Activated B cell treated with CpG ODN at 0.5 μM for 24 hours (primary cell): ENCODE data around the gene RFNG. TPM values are rescaled to one million over a fixed set of nuclear protein-coding genes. Genes with fewer than 3 reads are reported as not detected.

Source experiments
- ATAC-seq: fragments of 200-7000 bp; cut with Tn5 transposase; one replicate; pipeline ENCODE4 v1.10.0; 2021; ENCODE audit warnings: low read depth, mild to moderate bottlenecking, moderate library complexity
- CTCF ChIA-PET: fragments of 350-600 bp; sonication (Branson Sonifier 250); formaldehyde crosslinking; loops from one replicate; lab custom pipeline; 2021; ENCODE audit warnings: antibody characterized with exemption; lab: Charles Lee
- POLR2A ChIA-PET: fragments of 350-600 bp; sonication (Branson Sonifier 250); formaldehyde crosslinking; loops from one replicate; lab custom pipeline; 2021; ENCODE audit warnings: antibody characterized with exemption; lab: Charles Lee
- DNase-seq: peaks from one replicate; pipeline ENCODE4 v3.0.0; 2022
- H3K27ac Mint-ChIP-seq: one replicate; pipeline ENCODE4 v1.8.0; 2020; ENCODE audit warnings: mixed read lengths
- H3K27me3 Mint-ChIP-seq: one replicate; pipeline ENCODE4 v1.8.0; 2021; ENCODE audit warnings: mixed read lengths
- H3K36me3 Mint-ChIP-seq: one replicate; pipeline ENCODE4 v1.8.0; 2021; ENCODE audit warnings: low read depth, mixed read lengths
- H3K4me1 Mint-ChIP-seq: one replicate; pipeline ENCODE4 v1.8.0; 2021; ENCODE audit warnings: mixed read lengths
- H3K4me3 Mint-ChIP-seq: one replicate; pipeline ENCODE4 v1.8.0; 2020; ENCODE audit warnings: mild to moderate bottlenecking, mixed read lengths
- H3K9me3 Mint-ChIP-seq: one replicate; pipeline ENCODE4 v1.8.0; 2020; ENCODE audit warnings: mixed read lengths
- CTCF ChIP-seq: fragments of 200-600 bp; IDR thresholded peaks from one replicate; pipeline ENCODE4 v1.8.0; 2022; ENCODE audit warnings: antibody characterized with exemption, mild to moderate bottlenecking
- intact Hi-C: fragments of 100-400 bp; cut with micrococcal nuclease; formaldehyde crosslinking; loops from one replicate; pipeline ENCODE4 v1.15.1; 2024
- total RNA-seq: library from RNA; stranded (reverse); gene quantifications from 2 replicates; pipeline ENCODE4 v1.2.3, GENCODE V29; 2022

The RFNG gene
- total RNA-seq, 1 donor from 2014 or later = 18.7 TPM

DNA sequence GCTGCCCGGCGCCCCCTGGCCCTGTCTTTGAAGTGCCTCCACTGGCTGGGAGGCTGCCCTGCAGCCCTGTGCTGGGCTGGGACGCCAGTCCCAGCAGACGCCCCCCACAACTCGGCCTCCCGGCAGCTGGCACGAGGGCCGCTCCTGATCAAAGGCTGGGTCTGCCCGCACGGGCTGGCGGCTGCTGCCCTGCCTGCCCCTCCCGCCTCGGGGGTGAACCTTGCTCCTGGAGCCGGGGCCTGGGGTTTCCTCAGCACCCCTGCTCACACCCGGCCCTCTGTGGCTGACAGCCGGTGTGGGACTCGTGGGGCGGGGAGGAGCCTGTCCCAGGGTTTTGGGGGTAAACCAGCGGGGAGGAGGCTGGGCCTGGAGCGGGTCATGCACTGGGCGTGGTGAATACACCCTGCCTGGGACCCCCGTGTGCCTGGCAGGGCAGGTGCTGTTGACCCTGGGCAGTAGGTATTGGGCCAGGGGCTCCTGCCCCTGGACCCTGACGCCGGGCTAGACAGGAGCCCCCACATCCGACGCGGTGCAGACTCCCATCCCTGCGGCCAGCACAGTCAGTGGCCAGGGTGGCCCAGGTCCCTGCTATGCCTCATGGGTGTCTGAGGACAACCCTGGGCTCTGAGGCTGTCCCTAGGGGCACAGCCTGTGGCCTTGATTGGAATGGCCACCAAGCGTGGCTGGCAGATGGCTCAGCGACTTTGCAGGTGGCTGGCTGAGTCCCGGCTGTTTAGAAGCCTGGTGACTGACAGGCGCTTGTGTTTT, 50.6 kb downstream of the RFNG start:
- Mint-ChIP-seq H3K36me3 (peaks cover 10% of the 10 kb centered on the region), H3K4me1 (no peaks in the 10 kb centered on the region), H3K27me3 (no peaks in the 10 kb centered on the region), H3K27ac (no peak overlapping the region), H3K4me3 (no peak overlapping the region), H3K9me3 (no peaks in the 10 kb centered on the region)
- TF ChIP-seq CTCF = no peak
- POLR2A ChIA-PET = no interaction called here
- DNase-seq (no peak), ATAC-seq (no peak)
- CTCF ChIA-PET = no interaction called here
- intact Hi-C loops = no loop called here

DNA sequence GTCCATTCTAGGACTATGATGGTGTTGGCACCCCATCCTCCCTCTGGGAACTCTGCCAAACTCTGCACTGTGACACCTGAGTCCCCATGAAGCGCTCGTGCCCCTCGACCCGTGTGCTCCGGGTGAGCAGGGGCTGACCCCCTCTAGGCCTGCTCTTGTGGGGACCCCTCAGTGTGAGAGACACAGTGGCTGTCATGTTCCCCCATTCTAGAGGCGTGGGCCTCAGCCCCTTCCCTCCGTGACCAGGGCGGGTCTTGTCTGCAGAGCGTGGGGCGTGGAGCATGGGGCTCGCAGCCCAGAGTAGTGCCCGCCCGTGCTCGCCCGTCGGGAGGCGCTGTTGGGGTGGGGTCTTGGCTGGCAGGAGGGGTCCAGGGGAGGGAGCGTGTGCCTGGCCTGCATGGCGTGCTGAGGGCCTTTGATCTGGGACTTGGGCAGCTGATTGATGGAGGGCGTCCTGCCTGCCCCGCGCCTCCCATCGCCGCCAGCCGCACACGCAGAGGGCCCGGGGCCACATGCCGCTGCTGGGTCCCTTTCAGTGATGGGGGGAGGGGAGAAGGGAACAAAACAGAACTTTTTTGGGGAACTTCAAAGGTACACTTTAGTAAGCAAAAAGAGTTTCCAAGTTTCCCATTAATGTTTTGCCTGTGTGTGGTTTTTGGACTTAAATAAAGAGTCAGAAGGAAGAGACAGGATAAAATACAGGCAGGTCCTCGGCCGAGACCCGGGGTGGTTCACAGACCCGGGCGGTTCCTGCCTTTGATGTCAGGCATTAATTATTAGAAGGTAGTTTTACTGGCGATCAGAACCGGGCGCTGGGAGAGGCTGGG, 51.4 kb downstream of the RFNG start:
- no peaks in the 10 kb centered on the region for H3K27me3 Mint-ChIP-seq
- ChIA-PET CTCF (no interaction called here), POLR2A (no interaction called here)
- no peak overlapping the region for H3K27ac Mint-ChIP-seq
- H3K4me1 Mint-ChIP-seq = no peaks in the 10 kb centered on the region
- DNase-seq (no peak), ATAC-seq (no peak)
- intact Hi-C loops = no loop called here
- peaks cover 10% of the 10 kb centered on the region for H3K36me3 Mint-ChIP-seq
- no peaks in the 10 kb centered on the region for H3K9me3 Mint-ChIP-seq
- no peak overlapping the region for H3K4me3 Mint-ChIP-seq
- no peak for TF ChIP-seq CTCF

DNA sequence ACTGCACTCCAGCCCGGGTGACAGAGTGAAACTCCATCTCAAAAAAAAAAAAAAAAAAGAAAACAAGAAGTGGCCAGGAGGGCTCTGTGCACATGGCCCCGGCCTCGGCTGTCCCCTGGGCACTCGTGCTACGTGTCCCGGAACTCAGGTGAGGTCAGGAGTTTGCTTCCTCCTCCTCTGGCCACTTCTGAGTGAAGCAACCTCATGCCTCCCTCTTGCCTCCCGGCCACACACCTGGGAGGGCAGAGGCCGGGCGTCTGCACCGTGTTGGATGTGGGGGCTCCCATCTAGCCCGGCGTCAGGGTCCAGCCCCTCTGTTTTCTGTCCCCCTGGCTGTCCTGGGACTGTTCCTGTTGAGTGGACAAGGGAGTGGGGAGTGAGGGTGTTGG, 52.0 kb downstream of the RFNG start:
- ChIA-PET CTCF (no interaction called here), POLR2A (no interaction called here)
- intact Hi-C loops = no loop called here
- H3K27ac Mint-ChIP-seq = no peak overlapping the region
- DNase-seq (no peak), ATAC-seq (no peak)
- no peak overlapping the region for H3K4me3 Mint-ChIP-seq
- H3K27me3 Mint-ChIP-seq = no peaks in the 10 kb centered on the region
- no peaks in the 10 kb centered on the region for H3K9me3 Mint-ChIP-seq
- no peak for TF ChIP-seq CTCF
- peaks cover 10% of the 10 kb centered on the region for H3K36me3 Mint-ChIP-seq
- H3K4me1 Mint-ChIP-seq = no peaks in the 10 kb centered on the region

- no peak for TF ChIP-seq CTCF
Measured at GRCh38 chr17:81998691-81999438, 52.7 kb downstream of the RFNG start.

DNA sequence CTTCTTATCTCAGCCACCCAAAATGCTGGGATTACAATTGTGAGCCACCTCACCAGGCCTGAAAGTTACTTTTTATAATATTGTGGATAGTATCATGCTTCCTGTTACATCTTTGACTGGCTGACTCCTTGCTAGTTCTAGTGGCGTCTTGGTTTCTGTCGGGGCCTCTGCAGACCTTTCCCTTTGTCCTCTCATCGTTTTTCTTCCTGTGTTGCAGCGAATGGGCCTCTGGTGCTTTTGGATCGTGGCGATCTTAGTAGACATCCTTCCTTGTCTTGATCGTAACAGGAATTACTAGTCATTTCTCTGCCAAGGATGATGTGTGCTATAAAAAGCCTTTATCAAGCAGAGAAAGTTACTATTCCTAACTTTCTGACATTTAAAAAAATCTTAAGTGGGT, 53.4 kb downstream of the RFNG start:
- intact Hi-C loops = no loop called here
- no peak for DNase-seq
- H3K4me1 Mint-ChIP-seq = no peaks in the 10 kb centered on the region
- H3K9me3 Mint-ChIP-seq = no peaks in the 10 kb centered on the region
- POLR2A ChIA-PET = no interaction called here
- H3K27me3 Mint-ChIP-seq = no peaks in the 10 kb centered on the region
- TF ChIP-seq CTCF = no peak
- peaks cover 11% of the 10 kb centered on the region for H3K36me3 Mint-ChIP-seq
- CTCF ChIA-PET = no interaction called here
- H3K27ac Mint-ChIP-seq = no peak overlapping the region
- ATAC-seq = no peak
- no peak overlapping the region for H3K4me3 Mint-ChIP-seq

More at GRCh38 chr17:81998691-81999438, 52.7 kb downstream of the RFNG start:
- Mint-ChIP-seq H3K36me3 (peaks cover 10% of the 10 kb centered on the region), H3K9me3 (no peaks in the 10 kb centered on the region), H3K4me1 (no peaks in the 10 kb centered on the region), H3K27me3 (no peaks in the 10 kb centered on the region), H3K27ac (no peak overlapping the region), H3K4me3 (no peak overlapping the region)
- no peak for ATAC-seq
- intact Hi-C loops = no loop called here
- DNase-seq = no peak
- POLR2A ChIA-PET = no interaction called here
- CTCF ChIA-PET = no interaction called here
